CD4-positive, alpha-beta T cell treated with Interleukin-17A for 1 hour (primary cell): Measurements from ENCODE around the gene AP4B1.

ENCODE experiments used
- DNase-seq: peaks from one replicate; pipeline ENCODE4 v3.0.0-alpha.2; 2020

Gene AP4B1

DNA sequence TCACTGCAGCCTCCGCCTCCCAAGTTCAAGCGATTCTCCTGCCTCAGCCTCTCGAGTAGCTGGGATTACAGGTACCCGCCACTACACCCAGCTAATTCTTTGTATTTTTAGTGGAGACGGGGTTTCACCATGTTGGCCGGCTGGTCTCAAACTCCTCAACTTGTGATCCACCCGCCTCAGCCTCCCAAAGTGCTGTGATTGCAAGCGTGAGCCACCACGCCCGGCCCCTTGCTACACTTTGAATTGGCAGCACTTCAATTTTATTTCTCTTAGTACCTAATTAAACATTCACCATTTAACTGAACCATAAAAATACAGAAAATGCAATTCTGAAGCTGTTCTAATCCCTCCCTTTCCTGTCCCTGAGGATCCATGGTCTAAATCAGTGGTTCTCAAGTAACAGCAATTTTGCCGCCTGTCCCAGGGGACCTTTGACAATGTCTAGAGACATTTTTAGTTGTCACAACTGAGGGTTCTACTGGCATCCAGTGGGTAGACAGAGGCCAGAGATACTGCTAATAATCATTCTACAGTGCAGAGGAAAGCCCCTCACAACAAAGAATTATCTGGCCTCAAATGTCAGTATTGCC lies 12.9 kb downstream of the AP4B1 start:
- DNase-seq, result no peak

DNA sequence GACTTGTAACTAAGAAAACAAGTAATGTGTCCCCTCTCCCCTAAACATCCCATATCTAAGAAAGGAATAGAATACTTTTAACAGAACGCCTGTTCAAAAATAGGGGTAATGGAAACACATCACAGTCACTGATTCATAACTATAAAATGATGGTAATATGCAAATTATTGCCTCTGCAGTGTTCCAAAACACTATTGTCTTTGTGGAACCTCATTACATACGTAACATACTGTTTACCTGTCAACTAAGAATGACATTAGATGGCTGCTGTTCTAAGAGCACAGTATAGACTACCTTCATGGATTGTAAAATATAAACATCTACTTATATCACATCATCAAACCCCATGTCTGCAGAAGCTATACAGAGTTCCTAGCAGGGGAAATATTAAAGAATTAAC lies 13.8 kb downstream of the AP4B1 start:
- no peak for DNase-seq

DNA sequence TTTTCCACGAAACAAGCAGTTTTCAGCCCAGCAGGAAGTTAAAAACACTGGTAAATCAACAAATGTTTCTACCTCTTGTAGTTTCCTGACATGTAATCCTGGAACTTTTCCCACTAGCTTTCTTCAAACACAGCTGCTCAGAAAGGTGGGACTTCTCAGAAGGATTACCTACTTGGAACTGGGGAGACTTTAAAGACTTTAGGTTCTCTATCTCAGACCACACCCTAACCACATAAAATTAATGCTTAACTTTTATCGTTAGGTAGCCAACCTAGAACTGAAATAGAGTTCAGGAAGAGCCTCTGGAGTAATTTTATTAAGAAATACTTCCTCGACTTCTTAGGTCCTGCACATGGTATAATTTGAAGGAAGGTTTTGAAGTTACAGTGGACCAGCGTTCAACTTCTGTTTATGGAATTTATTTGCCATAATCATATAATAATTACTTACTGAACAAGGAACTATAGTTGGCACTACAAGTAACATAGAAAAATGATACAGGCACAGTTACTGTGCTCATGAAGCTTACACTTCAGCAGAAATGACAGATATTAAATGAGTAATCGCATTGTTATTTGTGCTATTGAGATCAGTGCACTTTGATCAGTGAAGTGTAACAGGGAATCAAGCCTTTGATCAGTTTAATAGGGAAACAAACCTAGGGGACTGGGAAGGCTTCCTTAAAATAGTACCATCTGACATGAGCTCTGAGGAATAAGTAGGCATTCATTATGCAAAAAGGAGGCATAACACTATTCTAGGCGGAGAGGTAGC lies 17.0 kb downstream of the AP4B1 start, which contains the start of gene BCL2L15:
TSS of gene BCL2L15 (minus strand) at position 180 of the 774 bp plus-strand sequence. CDS start 206 bp downstream, outside the sequence.
- no peak for DNase-seq

DNA sequence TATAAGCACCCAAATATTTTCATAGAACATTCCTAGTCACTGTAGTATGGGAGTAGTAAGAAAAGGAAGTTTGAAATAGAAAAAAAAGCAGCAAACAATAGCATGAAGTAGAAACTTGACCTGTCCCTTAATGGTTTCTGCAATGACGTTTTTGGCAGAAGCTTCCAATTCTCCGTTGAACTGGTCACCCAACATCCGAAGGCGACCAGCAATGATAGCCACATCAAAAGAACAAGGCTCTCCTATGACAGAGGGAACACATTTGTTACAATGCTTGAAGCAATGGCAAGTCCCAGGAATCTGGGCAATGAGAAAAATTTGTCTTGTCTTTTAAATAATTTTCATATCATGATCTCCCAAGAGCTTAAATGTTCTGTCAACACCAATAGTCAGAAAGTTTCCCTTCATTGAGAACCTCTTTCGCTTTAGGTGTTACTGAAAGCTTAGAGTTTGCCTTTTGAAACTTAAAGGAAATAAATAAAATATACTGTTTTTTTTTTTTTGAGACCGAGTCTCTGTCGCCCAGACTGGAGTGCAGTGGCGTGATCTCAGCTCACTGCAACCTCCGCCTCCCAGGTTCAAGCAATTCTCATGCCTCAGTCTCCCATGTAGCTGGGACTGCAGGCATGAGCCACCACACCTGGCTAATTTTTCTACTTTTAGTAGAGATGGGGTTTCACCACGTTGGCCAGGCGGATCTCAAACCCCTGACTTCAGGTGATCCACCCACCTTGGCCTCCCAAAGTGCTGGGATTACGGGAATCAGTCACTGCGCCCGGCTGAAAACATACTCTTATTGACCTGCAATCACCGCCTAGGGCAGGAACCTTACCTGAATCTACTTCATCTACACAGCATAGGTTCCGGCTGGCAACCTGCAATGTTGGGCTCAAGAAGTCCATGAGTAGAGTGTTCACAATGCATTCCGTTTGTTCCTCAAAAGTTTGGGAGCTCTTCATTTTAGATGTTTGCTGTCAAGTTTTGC lies 17.9 kb downstream of the AP4B1 start:
- no peak for DNase-seq

DNA sequence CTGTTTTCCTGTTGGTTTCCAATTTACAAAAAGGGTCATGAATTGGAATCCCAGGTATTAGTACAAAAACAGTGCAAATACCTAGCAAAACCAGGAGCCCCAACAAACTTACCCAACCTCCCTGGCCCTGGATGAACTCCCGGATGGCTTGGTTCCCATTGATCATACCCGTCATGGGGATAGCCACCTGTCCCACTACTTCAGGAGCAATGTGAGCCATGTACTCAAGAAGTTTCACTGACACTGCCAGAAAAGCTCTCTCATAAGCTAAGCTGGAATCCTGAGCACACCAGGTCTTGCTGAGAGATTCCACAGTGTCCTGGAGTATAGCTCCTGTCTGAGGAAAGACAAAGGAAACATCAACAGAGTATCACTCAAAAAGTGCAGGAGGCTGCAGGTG lies 22.9 kb downstream of the AP4B1 start:
- no peak for DNase-seq

DNA sequence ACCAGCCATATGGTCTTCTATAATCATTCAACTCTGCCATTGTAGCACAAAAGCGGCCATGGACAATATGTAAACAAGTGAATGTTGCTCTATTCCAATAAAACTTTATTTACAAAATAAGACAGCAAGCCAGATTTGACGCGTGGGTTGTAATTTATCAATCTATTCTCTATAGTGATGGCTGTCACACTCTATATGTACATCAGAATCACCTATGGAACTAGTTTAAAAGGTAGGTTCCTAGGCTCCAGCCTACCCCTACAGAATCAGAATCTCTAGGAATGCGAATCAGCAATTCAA lies 24.9 kb downstream of the AP4B1 start:
- DNase-seq, result no peak

DNA sequence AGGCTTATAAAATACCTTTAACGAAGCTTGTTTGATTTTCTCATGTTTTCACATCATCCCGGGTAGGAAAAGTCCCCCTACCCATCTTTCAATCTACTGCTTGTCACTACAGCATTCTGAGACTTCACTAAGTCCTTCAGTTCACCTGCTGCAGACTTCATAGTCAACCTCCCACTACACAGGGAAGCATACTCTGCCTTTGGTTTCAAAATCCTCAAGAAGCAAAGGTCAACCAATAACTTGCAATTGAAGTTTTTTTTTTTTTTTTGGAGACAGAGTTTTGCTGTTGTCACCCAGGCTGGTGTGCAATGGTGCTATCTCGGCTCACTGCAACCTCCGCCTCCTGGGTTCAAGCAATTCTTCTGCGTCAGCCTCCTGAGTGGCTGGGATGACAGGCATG lies 28.4 kb downstream of the AP4B1 start:
- DNase-seq, result no peak

DNA sequence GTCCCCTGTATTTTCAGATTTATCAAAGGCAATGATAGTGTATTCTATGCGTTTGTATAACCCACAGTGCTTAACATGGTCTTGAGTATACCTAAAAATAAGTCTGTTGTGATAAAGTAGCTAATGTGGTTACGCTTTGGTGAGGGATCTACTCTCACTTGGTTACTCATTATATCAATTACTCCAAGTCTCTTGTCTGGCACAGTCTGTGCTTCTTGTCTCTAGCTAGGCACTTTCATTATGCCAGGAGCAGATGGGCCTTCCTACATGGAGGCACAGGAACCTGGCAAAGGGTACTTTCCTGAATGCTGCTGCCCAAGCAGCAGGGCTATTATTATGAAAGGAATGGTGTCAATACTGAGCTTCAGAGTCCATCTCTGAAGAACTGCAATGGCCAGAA lies 28.9 kb downstream of the AP4B1 start:
- no peak for DNase-seq

DNA sequence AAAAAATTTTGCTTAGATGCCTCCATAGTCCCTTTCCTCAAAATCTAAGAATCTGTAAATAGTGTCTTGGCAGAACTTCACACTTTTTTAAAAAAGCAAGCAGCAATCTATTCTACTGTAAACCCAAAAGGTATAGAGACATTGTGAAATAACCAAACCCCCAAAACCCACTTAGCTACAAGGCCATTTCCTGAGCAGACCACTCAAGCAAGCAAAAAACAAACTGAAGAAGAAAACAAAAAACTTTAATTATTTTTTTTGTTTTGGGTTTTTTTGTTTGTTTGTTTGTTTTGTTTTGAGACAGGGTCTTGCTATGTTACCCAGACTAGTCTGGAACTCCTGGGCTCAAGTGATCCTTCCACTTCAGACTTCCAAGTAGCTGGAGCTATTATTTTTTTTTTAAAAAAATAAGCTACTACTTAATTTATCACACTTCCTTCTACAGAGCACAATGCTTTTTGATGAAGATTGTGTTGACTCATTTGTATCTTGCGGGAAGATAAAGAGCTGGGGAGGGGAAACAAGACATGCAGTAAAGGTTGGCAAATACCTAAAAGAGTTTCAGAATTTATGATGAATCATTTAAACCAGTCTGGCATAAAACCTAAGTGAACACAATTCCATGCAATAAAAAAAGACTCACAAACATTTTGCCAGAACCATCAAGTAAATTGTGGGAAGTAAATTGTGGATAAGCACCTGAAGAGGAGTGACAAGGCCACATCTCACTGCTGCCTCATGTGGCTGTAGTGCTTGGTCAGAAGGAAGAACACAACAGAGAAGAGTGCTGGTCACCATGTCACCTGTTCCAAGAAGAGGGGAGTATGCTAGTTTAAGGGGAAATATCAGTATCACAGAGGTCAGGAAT lies 30.4 kb downstream of the AP4B1 start:
- DNase-seq, result peak; percentile 56

DNA sequence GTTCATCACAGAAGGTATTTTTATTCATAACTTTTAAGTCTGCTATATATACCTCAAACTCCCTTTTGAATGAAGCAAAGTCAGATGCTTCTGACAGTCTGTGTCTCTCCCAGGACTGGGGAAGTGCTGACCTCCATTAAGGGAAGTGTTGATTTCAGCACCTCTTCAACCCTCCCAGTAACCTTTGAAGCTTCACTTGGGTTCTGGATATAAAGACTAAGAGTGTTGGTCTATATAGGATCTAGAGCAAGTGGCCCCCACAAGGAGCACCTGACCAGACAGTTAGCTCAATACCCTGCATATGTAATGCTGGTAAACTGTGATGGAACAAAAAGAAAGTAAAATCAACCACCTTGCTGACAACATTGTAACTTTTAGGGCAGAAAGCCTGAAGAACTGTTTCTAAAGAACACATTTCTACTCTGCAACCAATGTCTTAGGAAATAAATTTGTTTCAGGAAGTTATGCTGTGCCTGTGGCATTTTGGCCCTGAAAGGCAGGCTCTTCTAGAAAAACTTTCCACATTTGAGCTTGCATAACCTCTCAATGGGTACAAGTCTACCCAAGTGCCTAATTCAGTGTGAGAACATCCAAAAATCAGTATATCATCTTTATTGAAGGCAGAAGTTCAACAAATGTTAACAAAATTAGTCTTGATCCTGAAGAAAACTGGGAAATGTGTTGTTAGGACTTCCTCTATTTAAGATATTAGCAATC lies 32.2 kb downstream of the AP4B1 start:
- DNase-seq, result peak; percentile 49

DNA sequence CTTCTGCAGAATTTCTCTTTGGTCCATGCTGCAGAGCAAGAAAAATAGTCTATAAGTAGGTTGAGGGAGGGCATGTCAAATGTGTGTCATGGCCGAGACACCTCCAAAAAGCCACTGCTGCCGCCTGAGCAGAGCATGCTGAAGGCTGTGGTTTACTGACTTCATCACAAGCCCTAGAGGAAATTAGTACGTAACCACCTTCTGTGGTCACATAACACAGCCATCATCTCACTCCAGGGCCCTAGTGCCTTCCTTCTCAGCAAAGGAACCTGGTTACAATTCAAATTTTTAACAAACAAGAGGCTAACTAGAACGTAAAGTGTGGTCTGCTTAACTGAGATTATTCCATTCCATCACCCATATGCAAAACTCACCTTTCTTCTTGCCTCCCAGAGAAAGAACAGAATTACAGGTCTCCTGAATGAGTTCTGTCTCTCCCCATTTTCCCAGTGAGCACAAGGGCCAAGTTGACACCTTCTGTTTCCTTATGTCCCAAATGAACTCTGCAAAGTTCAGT lies 32.9 kb downstream of the AP4B1 start, which contains the start of gene PTPN22:
TSS of gene PTPN22 (minus strand) at position 116 of the 517 bp plus-strand sequence.
- DNase-seq, result peak; percentile 92

DNA sequence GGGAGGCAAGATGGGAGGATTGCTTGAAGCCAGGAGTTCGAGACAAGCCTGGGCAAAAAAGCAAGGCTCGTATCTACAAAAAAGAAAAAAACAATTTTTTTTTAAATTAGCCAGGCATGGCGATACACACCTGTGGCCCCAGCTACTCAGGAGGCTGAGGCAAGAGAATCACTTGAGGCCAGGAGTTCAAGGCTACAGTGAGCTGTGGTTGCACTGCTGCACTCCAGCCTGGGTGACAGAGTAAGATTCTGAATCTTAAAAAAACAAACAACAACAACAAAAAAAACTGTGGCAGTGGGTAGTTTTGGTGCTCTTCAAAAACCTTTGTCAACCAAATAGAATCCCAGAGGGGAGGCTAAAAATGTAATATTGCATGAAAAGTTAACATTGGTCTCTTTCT lies 33.8 kb downstream of the AP4B1 start:
- peak; percentile 51 for DNase-seq

DNA sequence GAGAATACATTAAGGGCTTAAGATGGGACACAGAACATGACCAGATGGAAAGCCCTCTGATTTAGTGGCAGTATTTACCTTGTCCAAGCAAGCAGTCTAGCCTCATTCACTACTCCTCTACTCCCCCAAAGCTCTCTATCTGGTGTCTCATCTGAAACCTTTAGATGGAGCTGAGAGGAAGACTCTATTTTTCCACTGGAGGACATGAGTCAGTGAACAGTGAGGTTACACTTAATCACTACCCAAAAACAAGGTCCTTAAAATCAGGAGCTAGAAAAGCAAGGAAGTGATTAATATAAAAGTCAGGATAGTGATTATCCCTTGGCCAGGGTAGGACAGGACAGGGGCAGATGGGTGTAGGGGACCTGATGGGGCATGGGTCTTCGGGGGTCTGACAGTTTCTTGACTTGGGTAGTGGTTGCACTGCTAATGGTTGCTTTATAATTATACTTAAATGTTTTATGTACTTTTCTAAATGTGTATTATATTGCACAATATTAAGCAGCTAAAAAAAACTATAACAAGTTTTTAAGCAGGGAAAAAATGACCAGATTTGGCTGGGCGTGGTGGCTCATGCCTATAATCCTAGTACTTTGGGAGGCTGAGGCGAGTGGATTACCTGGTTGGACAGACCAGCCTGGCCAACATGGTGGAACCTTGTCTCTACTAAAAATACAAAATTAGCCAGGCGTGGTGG lies 36.1 kb downstream of the AP4B1 start:
- DNase-seq, result no peak

DNA sequence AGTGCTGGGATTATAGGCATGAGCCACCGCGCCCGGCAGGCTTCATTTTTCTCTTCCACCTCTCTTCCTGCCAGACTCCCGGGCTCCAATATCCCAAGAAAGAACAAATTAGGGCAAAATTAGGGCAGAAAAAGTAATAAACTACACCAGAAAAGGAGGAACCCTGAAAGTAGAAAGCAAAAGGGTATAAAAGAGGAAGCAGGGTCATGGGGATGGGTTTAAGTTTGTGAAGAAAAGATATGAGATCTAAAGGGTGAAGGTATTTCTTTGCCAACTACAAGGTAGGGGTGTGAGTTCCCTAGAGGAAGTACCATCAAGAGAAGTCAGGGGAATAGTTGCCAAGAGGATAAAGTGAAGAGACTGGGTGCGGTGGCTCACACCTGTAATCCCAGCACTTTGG lies 43.0 kb downstream of the AP4B1 start:
- DNase-seq, result no peak

DNA sequence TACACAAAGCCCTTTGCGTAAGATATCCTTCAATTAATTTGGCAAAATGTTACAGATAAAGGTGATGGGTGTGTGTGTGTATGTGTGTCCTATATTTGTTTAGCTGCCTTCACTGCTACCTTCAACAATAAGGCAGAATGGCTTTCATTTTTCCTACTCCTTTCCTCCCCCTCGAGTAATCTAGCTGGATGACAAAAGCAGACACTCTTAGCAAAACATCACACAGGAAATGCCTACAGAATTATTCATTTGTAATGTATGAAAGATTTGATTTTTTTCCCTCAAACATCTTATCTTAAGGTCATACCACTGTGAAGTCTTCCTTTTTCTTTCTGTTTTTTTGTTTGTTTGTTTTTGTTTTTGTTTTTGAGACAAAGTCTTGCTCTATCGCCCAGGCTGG lies 43.7 kb downstream of the AP4B1 start:
- DNase-seq, result no peak

DNA sequence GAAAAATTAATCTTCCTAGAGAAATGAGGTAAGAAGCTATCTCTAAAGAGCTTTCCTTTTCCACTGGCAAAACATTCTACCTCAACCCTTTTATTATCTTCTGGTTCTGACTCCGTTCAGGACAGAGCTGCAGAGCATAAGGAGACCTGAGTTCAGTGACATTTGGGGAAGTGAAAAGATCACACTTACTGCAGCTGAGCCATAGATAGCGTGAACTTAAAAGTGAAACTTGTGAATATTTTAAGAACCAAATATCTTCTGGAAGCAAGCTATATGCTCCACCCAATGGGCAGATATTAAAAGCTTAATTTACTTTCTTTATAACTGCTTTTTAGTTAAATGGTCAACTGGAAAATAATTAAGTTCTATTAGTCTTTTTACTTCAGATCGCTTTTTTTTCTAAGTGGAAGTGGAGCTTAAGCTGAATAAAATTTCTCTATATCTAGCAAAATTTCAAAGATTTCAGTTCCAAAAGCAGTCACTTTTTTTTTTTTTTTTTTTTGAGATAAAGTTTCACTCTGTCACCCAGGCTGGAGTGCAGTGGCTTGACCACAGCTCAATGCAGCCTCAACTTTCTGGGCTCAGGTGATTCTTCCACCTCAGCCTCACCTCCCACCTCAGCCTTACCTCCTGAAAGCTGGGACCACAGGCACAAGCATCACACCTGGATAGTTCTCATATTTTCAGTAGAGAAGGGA lies 45.0 kb downstream of the AP4B1 start:
- DNase-seq, result peak; percentile 25

DNA sequence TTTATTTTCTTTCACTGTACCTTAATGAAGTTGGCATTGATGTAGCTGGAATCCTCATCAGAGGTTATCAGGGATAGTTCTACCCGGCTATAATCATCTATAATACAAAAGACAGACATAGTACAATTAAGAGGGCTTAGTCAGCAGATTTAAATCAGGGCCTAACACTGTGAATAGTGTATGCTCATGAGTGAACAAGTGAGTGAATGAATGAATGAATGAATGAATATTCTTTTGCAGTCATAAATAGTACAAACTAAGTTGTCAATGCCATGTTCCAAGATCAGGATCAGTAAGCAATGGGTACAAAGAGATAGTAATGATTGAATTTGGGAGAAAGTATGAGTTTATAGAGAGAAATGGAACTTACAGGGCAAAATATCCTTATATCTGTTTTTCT lies 45.6 kb downstream of the AP4B1 start:
- no peak for DNase-seq

DNA sequence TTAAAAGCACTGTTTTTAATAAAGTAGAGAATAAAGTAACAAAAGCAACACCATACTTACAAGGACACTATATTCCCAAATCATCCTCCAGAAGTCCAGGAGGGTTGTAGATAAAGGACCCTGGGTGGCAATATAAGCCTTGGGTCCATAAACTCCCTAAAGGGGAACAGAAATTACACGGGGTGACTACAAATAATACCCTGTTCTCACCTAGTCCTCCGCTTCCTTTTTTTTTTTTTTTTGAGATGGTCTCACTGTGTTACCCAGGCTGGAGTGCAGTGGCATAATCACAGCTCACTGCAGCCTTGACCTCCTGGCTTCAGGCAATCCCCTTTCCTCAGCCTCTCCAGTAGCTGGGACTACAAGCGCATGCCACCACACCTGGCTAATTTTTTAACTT lies 46.2 kb downstream of the AP4B1 start:
- DNase-seq, result no peak

DNA sequence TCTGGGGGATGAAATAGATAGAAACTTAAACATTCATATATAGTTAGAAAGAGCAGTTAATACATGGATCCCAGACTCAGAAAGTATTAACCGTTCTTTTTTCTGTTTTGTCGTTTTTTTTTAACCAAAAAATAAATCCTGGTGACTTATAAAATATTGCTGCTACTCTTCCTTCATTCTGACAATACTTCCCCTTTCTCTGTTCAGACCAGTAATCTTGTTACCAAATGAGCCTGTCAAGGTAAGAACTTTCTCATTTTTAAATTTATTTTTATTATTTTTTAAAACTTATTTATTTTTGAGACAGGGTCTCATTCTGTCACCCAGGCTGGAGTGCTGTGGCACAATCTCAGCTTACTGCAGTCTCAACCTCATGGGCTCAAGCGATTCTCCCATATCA lies 46.8 kb downstream of the AP4B1 start:
- DNase-seq, result no peak

DNA sequence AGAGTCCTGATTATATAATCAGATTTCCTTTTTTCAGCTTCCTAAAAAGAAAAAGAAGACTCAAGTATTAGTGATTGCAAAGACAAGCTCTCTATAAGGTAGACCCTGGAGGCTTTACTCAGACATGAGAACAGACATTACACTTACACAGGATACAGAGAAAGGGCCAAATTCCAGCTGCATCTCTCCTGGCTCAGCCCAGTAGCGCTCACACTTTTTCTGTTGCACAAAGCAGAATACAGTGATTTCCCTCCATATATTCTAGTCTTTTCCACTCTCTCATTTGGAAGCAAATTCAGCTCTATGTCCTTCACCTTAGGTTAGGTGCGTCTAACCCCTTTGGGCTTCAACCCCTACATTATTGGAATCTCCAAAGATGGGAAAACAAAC lies 48.2 kb downstream of the AP4B1 start:
- no peak for DNase-seq
